Calu3 (cell line): ENCODE measurements around the gene TAAR9. TPM values are rescaled to one million over a fixed set of nuclear protein-coding genes. Genes with fewer than 3 reads are reported as not detected.

Experiments used
- BruUV-seq: library from RNA; stranded (reverse); fragments of 400-500 nt; replicated peaks from 2 replicates; lab custom pipeline; 2021; lab: Mats Ljungman, UMichigan
- CTCF ChIA-PET: fragments of 300-600 bp; sonication (Branson Sonifier 250); formaldehyde crosslinking; loops from one replicate; lab custom pipeline; 2022; ENCODE audit warnings: antibody characterized with exemption; lab: Charles Lee
- DNase-seq: peaks from one replicate; pipeline ENCODE4 v3.0.0; 2022
- H3K27ac Mint-ChIP-seq: one replicate; pipeline ENCODE4 v1.8.0; 2022; ENCODE audit warnings: mixed read lengths; ENCODE audit not compliant: unreplicated experiment
- H3K27me3 Mint-ChIP-seq: one replicate; pipeline ENCODE4 v1.8.0; 2022; ENCODE audit warnings: mixed read lengths; ENCODE audit not compliant: unreplicated experiment
- H3K36me3 Mint-ChIP-seq: one replicate; pipeline ENCODE4 v1.8.0; 2022; ENCODE audit warnings: mild to moderate bottlenecking, moderate library complexity, mixed read lengths; ENCODE audit not compliant: insufficient read depth, unreplicated experiment
- H3K4me1 Mint-ChIP-seq: one replicate; pipeline ENCODE4 v1.8.0; 2022; ENCODE audit warnings: mild to moderate bottlenecking, low read depth, mixed read lengths; ENCODE audit not compliant: unreplicated experiment
- H3K4me3 Mint-ChIP-seq: one replicate; pipeline ENCODE4 v1.8.0; 2022; ENCODE audit warnings: mild to moderate bottlenecking, low read depth, moderate library complexity, mixed read lengths; ENCODE audit not compliant: unreplicated experiment
- H3K9me3 Mint-ChIP-seq: one replicate; pipeline ENCODE4 v1.8.0; 2022; ENCODE audit warnings: low read depth, mixed read lengths; ENCODE audit not compliant: unreplicated experiment
- intact Hi-C: fragments of 100-400 bp; cut with micrococcal nuclease; formaldehyde crosslinking; loops from one replicate; pipeline ENCODE4 v1.10.0; 2022; ENCODE audit not compliant: unreplicated experiment
- total RNA-seq: library from RNA; stranded (reverse); gene quantifications from 2 replicates; pipeline ENCODE4 v1.2.3, GENCODE V29; 2022
- TF ChIP-seq, protein P1 (sequence below): fragments of 200-600 bp; IDR thresholded peaks from one replicate; pipeline ENCODE4 v1.8.0; 2022; ENCODE audit warnings: antibody characterized with exemption; ENCODE audit not compliant: unreplicated experiment

Gene TAAR9
- total RNA-seq, 1 experiment from 2014 or later = not detected

DNA sequence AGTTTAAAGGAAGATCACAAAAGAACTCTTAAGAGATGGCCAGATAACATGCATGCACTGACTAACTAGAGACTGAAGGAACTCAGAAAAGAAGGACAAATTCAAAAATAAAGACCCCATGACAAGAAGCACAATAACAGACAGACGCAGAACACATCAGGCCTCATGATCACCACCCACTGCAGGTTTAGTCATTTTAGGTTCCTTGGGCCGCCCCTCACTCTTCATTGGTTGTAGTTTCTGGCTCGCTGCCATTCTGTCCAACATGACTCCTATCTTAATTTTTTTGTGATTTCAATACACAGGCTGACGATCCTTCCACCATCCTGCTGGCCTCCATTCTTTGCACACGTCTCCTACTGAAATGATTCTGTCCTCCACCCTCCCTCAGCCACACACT, 46.8 kb upstream of the TAAR9 start:
- CTCF ChIA-PET = no interaction called here
- DNase-seq = no peak
- Mint-ChIP-seq H3K36me3 (no peaks in the 10 kb centered on the region), H3K27ac (no peak overlapping the region), H3K4me3 (no peak overlapping the region), H3K9me3 (peaks cover 4% of the 10 kb centered on the region), H3K27me3 (no peaks in the 10 kb centered on the region), H3K4me1 (peaks cover 6% of the 10 kb centered on the region)
- TF ChIP-seq, protein P1, sequence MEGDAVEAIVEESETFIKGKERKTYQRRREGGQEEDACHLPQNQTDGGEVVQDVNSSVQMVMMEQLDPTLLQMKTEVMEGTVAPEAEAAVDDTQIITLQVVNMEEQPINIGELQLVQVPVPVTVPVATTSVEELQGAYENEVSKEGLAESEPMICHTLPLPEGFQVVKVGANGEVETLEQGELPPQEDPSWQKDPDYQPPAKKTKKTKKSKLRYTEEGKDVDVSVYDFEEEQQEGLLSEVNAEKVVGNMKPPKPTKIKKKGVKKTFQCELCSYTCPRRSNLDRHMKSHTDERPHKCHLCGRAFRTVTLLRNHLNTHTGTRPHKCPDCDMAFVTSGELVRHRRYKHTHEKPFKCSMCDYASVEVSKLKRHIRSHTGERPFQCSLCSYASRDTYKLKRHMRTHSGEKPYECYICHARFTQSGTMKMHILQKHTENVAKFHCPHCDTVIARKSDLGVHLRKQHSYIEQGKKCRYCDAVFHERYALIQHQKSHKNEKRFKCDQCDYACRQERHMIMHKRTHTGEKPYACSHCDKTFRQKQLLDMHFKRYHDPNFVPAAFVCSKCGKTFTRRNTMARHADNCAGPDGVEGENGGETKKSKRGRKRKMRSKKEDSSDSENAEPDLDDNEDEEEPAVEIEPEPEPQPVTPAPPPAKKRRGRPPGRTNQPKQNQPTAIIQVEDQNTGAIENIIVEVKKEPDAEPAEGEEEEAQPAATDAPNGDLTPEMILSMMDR = no peak
- no TSS peak for BruUV-seq
- intact Hi-C loops = no loop called here

DNA sequence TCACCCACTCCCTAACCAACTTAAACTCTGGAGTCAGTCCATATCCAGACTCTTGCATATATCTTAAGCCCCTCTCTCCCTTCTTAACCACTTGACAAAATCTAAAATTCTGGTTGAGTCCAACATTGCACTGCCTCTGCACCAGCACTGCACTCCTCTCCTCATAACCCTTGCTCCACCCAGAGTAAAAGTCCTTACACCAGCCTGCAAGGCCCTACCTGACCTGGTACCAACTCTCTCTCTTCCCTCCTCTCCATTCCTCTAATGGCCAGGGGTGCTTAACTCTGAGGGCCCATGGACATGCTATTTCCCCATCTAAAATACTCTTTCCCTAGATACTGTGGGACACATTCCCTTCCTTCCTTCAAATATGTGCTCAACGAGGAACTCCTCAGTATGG, 46.2 kb upstream of the TAAR9 start:
- CTCF ChIA-PET = no interaction called here
- DNase-seq = no peak
- no peak overlapping the region for H3K4me3 Mint-ChIP-seq
- no peak overlapping the region for H3K27ac Mint-ChIP-seq
- H3K4me1 Mint-ChIP-seq = peaks cover 6% of the 10 kb centered on the region
- no peaks in the 10 kb centered on the region for H3K36me3 Mint-ChIP-seq
- no TSS peak for BruUV-seq
- TF ChIP-seq, protein P1 = no peak
- H3K9me3 Mint-ChIP-seq = peaks cover 4% of the 10 kb centered on the region
- H3K27me3 Mint-ChIP-seq = no peaks in the 10 kb centered on the region
- intact Hi-C loops = no loop called here

DNA sequence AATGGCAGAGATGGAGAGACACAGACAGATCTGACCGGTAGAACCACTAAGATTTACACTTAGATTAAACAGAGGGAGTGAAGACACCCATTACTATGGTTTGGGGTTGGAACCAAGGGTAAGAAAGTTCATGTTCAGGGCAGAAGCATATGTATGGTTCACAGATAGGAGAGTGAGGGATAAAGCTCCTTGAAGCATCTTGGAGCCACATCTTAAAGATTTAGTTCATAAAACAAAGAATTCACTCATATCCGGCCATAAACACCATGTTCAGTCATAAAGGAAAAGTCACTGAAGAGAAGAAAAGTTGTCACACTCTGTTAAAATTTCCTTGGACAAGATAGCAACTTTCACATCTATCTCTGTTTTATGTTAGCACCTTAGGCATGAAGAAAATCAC, 43.1 kb upstream of the TAAR9 start:
- TF ChIP-seq, protein P1 = no peak
- Mint-ChIP-seq H3K27ac (no peak overlapping the region), H3K4me1 (peaks cover 10% of the 10 kb centered on the region), H3K27me3 (no peaks in the 10 kb centered on the region), H3K36me3 (peaks cover 9% of the 10 kb centered on the region), H3K9me3 (peaks cover 4% of the 10 kb centered on the region), H3K4me3 (no peak overlapping the region)
- DNase-seq = no peak
- no TSS peak for BruUV-seq
- intact Hi-C loops = no loop called here
- CTCF ChIA-PET = no interaction called here

DNA sequence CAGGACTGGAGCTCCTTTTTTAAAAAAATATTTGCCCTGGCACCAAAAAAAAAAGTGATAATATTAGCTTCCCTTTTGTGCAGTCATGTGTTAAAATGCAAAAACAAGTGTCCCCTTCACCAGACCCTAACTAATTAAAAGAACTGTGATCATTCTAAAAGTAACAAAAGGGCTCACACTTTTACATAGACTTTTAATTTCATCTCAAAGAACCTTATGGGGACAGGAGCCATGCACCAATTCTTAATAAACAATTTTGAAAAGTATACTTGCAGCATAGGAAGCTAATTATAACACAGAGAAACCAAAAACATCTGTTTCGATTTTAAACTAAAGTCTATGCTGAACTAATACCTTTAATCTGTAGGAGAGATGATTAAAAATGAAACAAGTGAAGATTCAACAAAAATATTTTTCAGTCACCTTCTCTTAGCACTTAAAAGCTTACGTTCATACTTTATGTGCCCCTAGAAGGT, 42.4 kb upstream of the TAAR9 start:
- intact Hi-C loops = no loop called here
- Mint-ChIP-seq H3K36me3 (peaks cover 14% of the 10 kb centered on the region), H3K27ac (no peak overlapping the region), H3K4me3 (no peak overlapping the region), H3K9me3 (peaks cover 4% of the 10 kb centered on the region), H3K4me1 (peaks cover 17% of the 10 kb centered on the region), H3K27me3 (no peaks in the 10 kb centered on the region)
- no TSS peak for BruUV-seq
- TF ChIP-seq, protein P1 = no peak
- CTCF ChIA-PET = no interaction called here
- no peak for DNase-seq
